Activated gamma-delta T cell treated with anti-CD3 and anti-CD28 coated beads, Interleukin-2, amount 50 U/mL, for 16 hours (primary cell): ENCODE results near the gene TRPC4.

Source experiments
- DNase-seq: peaks from one replicate; pipeline ENCODE4 v3.0.0-alpha.2; 2020; ENCODE audit warnings: low read depth

The TRPC4 gene

DNA sequence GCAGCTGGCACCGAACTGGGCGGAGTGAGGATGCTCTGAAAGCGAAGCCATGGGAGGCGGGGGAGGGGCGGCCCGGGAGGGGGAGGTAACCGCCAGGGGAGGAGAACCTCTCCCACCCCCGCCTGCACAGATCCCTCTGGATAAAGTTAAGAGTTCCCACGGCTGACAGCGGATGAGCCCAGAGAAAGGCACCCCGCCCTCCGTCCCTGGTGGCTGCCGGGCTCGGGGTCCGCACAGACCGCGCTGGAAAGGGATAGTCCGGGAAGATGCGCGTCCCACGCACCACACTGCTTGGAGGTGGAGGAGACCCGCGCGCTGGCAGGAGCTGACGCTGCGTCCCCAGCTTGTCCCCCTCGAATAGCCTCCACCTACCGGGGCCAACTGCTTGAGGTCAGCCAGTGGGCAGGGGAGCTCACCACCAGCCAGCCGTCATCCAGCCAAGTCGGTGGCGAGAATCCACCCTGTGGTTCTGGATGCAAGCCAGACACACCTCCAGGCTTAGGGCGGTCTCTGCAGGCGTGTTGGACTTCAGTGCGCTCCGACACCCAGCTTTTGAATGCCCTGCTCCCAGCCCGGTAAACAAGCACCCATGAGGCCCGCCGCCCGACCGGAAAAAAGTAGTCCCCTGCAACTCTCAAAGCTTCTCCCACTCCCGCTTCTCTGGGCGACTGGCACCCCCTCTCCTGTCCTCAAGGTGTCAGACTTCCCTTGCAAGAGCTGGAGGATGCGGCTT lies at the start of gene TRPC4:
TRPC4 (minus strand) TSS at position 17 of the 733 bp plus-strand sequence. CDS start 86,439 bp downstream, outside the sequence.
- DNase-seq = no peak

GRCh38 chr13:37918751-37919150 lies 49.2 kb upstream of the TRPC4 start:
- DNase-seq = no peak

GRCh38 chr13:37918116-37918714 lies 48.6 kb upstream of the TRPC4 start:
- DNase-seq = no peak

GRCh38 chr13:37914781-37915391 lies 45.3 kb upstream of the TRPC4 start:
- DNase-seq = no peak

GRCh38 chr13:37910790-37911189 lies 41.2 kb upstream of the TRPC4 start:
- no peak for DNase-seq

DNA sequence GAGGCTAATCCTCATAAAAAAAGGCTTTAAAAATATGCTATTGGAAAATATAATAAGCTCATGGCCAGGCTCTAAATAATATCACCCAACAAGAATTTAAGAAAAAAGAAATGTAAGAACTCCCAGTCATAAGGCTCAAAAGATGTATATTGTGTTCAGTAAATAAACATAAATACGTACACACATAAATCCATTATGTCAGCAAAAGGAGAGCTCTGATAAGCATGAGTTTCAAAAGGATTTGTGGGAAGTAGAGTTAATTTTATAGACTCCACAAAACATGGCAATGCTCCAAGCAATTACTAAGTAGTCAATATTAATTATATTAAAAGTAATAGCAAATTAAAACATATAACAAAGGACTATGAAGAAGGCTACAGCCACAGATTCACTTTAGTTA lies 37.3 kb upstream of the TRPC4 start:
- DNase-seq = no peak

- DNase-seq = no peak
These were observed 36.2 kb upstream of the TRPC4 start for GRCh38 chr13:37905736-37906135.

DNA sequence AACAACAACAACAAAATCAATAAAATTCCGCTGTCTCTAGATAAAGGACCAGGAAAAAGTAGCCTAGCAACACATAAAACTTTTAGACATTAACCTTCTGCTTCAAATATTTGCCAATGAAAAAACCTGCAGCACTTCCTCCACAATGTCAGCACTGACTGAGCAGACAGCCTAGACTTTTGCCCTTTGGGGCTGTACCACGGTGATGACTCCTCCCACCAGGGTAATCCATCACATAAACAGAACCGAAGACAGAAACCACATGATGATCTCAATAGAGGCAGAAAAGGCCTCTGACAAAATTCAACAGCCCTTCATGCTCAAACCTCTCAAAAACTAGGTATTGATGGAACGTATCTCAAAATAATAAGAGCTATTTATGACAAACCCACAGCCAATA lies 30.2 kb upstream of the TRPC4 start:
- no peak for DNase-seq

- DNase-seq = no peak
These were observed 23.7 kb upstream of the TRPC4 start for GRCh38 chr13:37893321-37893720.

DNA sequence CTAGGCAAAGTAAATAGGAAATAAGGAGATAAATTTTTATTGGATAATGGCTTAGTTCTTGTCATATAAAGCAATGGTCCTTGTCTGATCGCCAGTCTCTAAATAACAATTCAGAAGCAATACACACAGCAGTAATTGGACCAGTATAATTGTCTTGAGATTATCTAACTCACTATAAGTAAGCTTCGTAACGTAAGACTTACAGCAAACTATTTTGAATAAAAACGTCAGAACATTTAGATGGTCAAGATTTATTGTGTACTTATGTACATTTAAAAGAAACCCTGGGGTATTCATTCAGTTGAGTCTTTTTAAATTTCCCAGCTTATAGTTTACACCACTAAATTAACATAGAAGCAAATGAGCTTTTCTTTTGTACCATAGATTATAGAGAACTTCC lies 20.2 kb upstream of the TRPC4 start:
- no peak for DNase-seq

- no peak for DNase-seq
These were observed 19.5 kb upstream of the TRPC4 start for GRCh38 chr13:37889102-37889501.

DNA sequence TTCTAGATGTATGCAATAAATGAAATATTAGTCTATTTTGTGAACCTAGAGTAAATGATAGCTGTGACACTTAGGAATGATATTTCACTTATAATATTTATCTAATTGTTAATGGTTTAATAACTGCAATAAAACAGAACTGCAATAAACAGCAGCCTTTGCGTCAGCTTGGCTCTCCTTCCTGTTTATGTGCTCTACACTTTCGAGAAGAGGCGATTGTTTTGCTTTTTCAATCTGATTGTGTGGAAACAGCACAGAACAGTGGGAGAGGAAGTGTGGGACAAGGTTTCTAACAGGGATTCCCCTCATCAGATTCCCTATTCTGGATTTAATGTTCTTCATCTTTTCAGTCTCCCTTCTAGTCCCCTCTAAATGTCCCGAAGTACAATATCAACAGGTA lies 17.3 kb upstream of the TRPC4 start:
- no peak for DNase-seq

- DNase-seq = no peak
These were observed 15.1 kb upstream of the TRPC4 start for GRCh38 chr13:37884674-37885073.

- no peak for DNase-seq
These were observed 14.5 kb upstream of the TRPC4 start for GRCh38 chr13:37884026-37884425.

GRCh38 chr13:37878921-37879320 lies 9.3 kb upstream of the TRPC4 start:
- no peak for DNase-seq

- no peak for DNase-seq
These were observed 8.9 kb upstream of the TRPC4 start for GRCh38 chr13:37878496-37878895.

GRCh38 chr13:37870895-37871550 lies 1.5 kb upstream of the TRPC4 start:
- no peak for DNase-seq

GRCh38 chr13:37870489-37870845 lies 895 bp upstream of the TRPC4 start:
- no peak for DNase-seq

DNA sequence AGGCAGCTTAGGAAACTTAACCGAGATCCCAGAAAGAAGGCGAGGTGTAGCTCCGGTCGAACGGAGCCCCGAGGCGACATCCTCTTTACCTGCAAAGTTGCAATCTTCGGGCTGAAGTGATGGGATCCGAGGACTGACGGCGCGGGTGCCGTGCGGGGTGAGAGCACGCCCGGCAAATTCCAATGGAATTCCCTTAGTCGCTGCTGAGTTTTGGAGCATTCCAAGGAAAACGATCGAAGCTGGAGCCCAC lies 141 bp downstream of the TRPC4 start:
- no peak for DNase-seq

- no peak for DNase-seq
These were observed 674 bp downstream of the TRPC4 start for GRCh38 chr13:37868691-37869505.

GRCh38 chr13:37863708-37864107 lies 5.9 kb downstream of the TRPC4 start:
- no peak for DNase-seq

- DNase-seq = no peak
These were observed 34.2 kb downstream of the TRPC4 start for GRCh38 chr13:37835392-37835791.

DNA sequence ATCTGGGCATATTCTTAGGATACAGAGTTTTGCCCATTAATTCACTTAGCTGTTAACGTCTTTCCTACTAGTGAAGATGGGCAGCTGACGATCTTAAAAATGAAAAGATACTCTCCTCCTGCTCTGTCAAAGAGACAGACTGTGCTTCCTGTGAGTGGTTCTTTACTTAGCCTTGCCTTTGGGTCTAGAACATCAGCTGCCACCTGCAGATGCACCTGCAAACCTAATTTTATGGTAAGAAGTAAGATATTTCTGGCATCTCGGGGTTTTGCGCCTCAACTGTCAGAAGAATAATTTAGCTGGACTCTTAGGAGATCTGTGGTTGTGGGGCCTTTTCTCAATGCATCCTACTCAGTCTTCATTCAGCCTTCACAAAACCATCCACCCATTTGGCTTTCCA lies 36.2 kb downstream of the TRPC4 start:
- no peak for DNase-seq
